SHP77 (cell line): ENCODE data around the gene RNF182.
"Not testable (repeated sequence)": the region's sequence is repeated elsewhere in the genome, so short reads cannot be mapped to it uniquely, and the experiment has no call there.

Source experiments
- DNase-seq, 2 experiments: peaks; one replicate each; lab custom pipeline; 2025; lab: John Stamatoyannopoulos, UW

The RNF182 gene

DNA sequence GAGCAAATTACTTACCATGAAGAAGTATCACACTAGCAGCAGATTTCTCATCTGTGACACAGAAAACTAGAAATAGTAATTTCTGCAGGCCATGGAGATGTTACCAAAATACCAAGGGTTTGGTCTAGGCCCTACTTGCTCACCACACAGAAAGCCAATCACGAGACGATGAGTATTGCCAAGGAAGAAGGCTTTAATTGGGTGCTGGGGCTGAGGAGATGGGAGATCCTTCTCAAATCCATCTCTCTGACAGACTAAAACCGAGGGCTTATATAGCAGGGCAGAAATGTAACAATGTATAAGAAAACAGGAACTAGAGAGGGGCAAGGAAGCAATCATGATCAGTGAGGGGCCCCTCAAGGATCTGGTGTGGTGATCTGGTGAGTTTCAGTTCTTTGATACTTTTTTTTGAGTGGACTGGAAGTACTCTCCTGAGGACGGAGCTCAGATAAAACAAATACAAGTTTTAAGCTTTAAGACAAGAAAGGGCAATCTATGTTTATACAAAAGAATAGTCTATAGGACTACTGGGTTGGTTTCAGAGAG lies 40.9 kb downstream of the RNF182 start:
- no peak for DNase-seq

DNA sequence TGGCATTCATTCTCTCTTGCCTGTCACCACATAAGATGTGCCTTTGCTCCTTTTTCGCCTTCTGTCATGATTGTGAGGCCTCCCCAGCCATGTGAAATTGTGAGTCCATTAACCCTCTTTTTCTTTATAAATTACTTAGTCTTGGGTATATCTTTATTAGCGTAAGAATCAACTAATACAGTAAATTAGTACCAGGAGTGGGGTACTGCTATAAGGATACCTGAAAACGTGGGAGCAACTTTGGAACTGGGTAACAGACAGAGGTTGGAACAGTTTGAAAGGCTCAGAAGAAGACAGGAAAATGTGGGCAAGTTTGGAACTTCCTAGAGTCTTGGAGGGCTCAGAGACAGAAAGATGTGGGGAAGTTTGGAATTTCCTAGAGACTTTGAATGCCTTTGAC lies 46.6 kb downstream of the RNF182 start:
- no peak for DNase-seq

DNA sequence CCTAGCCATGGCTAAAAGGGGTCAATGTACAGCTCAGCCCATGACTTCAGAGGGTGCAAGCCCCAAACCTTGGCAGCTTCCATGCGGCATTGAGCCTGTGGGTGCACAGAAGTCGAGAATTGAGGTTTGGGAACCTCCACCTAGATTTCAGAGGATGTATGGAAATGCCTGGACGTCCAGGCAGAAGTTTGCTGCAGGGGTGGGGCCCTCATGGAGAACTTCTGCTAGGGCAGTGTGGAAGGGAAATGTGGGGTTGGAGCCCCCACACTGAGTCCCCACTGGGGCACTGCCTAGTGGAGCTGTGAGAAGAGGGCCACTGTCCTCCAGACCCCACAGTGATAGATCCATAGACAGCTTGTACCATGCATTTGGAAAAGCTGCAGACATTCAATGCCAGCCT lies 47.9 kb downstream of the RNF182 start:
- not testable (repeated sequence) for DNase-seq

DNA sequence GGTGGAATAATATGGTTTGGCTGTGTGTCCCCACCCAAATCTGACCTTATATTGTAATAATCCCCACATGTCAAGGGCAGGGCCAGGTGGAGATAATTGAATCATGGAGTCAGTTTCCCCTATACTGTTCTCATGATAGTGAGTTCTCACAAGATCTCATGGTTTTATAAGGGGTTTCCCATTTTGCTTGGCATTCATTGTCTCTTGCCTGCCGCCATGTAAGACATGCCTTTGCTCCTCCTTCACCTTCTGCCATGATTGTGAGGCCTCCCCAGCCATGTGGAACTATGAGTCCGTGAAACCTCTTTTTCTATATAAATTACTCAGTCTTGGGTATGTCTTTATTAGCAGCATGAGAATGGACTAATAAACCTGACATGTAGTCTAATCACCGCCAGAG lies 48.7 kb downstream of the RNF182 start:
- DNase-seq = not testable (repeated sequence)

DNA sequence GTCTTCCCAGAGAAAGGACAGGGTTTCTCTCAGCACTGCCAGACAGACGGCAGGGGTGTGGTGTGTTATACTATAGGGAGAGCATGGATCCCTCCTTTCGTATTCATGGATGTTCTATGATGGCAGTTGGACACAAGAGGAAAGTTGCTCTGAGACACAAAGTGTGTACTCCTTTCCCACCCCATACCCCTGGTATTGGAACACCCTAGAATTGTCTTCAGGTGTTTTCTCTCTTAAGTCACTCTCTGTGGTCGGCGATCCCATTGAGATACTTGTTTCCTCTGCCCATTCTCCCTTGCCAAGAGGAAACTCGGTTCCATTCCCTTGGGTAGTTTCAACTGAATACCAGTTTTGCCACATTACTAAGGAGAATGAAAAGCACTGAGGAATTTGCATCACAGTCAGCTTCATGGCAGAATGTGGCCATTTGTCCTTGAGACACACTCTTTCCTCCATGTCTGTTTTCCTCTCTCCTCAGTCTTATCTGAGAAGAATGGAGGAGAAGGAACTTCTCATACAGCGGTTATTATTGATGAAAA lies 53.4 kb downstream of the RNF182 start:
- DNase-seq = no peak

DNA sequence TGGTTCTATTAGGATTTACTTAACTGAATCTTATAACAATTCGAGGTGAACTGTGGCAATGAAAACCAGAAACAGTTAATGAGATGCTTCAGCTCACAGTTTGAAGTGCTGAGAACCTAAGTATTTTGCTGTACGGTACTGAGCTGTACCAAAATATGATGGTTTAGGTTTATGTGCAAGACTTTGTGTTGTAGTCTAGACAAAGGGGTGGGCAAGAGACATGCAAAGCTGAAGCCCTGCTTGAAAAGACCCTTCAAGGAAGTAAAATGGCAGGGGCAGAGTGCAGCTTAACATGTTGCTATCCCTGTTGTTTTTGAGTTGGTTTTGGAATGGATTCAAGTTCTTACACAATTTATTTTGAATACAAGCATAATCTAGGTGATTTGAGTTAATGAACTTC lies 54.0 kb downstream of the RNF182 start:
- DNase-seq = no peak

DNA sequence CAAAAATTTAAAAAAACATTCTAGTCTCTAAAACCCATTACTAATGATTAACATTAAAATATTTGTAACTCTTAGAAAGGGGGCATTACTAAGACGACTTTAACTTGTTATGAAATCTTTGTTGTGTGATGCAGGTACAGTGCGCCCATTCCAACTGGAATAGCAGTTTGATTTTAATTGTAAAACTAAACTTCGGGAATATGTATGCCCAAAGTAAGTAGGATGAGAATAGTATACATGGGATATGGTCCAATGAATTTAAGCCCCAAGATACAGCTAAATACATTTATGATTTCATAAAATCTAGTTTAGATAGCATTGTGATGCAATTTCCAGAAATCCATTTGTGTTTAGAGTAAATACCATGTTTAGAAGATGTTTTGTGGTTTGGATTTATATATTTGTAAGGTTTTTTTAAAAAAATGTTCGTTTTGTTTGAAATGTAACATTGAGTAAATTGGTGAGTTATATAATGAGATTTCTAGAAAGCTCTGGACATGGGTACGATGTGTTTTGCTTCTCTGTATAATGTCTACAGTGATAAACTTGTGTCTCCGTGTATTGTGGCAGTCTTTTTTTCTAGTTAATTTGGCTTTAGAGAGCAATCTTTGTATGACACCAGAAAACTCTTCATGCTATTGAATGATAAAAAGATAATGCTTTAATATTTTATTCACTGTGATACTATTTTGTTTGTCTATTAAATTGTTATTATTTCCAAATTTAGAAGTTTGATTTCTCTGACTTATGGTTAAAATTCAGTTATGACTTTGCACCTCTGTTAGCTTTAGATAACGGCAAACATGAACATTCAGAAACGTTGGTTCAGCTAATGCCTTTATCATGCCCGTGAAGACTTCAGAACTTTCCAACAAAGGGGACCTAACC lies 54.8 kb downstream of the RNF182 start:
- no peak for DNase-seq

DNA sequence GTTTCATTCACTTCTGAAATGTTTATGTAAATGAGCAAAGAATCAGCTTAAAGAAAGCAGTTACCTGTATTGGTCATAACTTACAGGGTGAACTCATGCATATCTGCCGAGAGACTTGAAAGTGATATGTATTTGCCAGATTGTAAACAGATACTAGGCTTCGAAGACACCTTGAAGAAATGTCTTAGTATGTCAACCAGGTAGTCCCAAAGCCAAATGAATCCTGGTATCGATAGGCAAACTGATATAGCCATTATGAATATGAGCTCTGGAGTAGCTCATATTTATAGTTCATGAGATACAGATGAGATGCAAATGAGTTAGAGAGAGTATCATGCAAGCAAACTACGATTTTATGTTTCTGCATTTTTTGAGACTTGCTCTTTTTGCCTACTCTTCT lies 55.8 kb downstream of the RNF182 start:
- no peak for DNase-seq

DNA sequence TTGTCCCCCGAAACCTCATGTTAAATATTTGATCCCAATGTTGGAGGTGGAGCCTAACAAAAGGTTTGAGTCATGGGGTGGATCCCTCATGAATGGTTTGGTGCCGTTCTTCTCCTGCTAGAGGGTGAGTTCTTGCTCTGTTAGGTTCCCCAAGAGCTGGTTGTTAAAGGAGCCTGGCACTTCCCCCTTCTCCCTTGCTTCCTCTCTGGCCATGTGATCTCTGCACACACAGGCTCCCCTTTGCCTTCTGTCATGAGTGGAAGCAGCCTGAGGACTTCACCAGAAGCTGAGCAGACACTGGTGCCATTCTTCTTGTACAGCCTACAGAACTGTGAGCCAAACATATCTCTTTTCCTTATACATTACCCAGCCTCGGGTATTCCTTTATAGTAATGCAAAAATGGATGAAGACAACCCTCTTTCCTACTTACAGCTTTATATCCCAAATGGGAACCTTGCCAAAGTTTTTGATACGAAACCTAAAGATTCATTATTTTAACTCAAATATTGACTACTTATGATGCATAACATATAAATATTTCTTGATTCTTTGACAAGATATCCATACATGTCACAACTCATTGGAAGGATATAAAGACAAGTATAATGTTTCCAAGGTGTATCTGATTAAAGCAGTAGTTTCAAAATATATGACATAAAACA lies 61.0 kb downstream of the RNF182 start:
- no peak for DNase-seq

DNA sequence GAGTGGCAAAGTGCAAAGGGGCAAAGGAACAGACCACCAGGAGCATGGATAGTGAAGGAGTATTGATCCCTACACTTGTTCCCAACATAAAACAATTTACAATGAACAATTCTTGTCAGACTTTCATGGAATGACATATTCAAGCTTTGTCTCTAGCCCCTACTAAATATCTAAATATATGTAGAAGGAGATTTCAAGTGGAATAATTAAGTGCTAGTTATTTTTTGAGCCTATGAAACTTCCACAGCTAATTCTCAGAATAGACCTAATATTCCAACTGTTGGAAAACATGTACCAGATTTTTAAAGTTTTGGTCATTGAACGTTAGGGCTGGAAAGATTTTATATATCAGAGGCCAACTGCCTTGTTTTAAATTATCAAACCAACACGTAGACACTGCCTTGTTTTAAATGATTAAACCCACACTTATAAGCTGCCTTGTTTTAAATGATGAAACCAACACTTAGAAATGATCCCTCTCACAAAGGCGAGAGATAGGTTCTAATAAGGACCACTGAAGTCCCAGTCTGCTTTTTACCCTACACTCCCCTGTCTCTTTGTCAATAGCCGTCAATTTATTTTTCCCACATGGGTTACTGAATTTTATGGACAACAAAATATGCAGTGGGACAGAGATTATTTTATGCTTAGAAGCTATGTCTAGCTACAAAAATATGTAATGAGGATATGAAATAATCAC lies 62.1 kb downstream of the RNF182 start:
- no peak for DNase-seq

DNA sequence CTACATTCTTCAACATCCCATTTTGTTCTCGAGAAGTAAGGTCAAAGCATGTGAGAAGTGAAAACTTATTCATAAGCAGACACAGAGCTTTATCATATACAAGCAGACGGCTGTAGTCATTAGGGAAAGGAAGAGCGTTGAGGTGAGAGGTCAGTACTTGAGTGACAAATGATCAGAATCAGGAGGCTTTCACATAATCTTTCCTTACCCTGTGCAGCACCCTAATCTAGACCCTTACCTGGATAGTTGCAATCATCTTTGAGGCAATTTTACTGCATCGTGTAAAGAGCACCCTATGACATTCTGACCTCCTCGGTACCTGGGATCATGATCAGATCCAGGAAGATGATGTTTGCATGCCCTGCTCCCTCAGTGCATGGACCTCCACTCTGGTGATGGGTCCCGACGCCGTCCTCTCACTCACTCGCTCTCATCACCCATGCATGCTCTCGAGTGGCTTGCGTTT lies 62.7 kb downstream of the RNF182 start:
- no peak for DNase-seq

DNA sequence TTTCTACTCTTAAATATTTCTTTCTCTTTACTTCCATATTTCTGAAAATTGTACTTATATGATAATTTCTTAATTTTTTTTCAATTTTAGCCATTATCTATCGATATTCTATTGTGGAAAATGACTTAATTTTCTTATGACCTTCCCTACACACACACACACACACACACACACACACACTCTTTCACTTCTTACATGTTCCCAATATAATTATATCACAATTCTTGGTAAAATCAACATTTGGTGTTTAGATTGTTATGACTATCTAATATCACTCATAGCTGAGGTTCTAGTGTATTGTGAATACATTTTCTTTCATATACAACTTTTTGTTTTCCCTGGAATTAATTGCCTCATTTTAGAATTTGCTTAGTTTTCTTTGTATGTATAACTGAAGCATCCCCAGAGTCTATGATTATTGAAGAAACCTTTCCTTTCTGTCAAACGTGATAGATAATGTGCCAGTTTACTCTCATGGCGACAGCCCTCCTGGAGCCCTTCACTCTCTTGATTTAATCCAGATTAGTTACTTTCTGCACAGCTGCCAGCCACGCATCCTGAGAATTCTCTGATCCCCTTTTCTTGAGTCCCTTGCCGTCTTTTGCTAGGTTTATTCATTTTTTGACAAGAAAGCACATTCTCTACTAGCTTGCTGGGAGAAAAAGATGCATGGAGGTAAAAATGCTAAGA lies 63.4 kb downstream of the RNF182 start:
- no peak for DNase-seq

DNA sequence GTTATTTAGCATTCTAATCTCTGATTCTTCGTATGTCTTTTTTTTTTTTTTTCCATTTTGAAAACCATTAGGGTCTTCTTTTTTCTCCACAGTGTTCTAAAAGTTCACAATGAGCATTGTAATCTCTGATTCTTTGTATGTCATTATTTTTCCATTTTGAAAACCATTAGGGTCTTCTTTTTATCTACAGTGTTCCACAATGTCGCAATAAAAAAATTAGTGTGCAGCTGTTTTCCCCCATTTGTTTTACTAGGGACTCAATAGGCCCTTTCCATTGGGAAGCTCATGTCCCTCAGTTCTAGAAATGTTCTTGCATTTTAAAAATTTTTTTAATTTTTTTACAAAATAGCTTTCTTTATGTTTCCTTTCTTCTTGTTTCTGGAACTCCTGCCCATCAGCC lies 64.2 kb downstream of the RNF182 start:
- DNase-seq = no peak

DNA sequence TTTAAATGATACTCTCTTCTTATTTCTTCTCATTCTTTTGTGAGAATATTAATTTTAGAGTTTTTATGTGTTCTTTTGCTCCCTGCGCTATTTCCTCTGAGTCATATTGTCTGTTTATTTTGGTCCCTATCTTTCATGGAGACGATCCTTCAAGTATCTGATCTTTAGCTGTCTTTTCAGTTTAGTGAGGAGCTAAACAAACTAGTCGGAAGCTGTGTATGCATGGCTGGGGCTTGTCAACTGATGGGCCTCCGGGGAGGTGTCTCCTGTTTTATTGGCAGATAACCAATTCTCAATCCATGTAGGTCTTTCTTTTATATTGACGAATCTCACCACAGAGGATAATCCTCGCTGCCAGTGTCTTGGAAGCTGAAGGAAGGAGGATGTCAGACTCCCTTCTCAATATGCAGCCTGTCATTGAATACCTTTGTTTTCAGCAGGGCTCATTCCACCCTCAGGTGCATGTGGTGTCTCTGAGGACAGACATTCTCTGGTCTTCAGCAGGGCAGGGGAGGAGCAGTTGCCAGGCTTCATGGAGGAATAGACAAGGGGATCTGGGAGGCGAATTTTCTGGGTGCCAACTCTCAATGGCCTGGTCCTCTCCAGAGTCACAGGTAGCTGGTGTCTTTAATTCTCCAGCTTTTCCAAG lies 64.9 kb downstream of the RNF182 start:
- DNase-seq = no peak

DNA sequence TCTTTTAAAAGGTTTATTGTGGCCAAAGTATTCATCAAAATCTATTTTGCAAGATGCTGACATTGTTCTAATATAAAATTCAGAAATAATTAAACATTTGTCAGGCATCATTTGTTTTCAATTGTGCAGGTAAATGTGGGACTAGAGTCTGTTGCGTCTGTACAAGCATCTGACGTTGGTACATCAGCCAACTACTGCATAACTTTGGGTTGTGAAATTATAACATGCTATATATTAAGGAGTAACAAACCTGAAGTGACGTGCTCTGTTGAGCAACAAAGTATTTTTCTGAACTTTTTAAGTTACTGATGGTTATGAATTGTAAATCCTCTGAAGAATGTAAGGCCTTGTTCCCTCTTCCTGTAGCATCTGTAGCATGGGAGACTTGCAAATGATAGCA lies 66.0 kb downstream of the RNF182 start:
- no peak for DNase-seq

DNA sequence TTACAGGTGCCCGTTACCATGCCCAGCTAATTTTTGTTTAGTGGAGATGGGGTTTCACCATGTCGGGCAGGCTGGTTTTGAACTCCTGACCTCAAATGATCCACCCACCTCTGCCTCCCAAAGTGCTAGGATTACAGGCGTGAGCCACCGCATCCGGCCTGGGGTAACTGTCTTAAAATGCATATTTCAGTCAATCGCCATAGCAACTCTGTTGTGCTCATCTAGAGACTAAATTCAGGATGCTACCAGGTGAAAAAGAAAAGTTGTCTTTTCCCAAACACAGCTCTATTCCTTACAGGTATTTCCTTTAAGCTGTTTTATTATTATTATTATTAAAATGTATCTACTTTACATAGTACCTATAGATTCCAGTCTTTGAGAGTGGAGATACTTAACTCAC lies 66.6 kb downstream of the RNF182 start:
- no peak for DNase-seq

DNA sequence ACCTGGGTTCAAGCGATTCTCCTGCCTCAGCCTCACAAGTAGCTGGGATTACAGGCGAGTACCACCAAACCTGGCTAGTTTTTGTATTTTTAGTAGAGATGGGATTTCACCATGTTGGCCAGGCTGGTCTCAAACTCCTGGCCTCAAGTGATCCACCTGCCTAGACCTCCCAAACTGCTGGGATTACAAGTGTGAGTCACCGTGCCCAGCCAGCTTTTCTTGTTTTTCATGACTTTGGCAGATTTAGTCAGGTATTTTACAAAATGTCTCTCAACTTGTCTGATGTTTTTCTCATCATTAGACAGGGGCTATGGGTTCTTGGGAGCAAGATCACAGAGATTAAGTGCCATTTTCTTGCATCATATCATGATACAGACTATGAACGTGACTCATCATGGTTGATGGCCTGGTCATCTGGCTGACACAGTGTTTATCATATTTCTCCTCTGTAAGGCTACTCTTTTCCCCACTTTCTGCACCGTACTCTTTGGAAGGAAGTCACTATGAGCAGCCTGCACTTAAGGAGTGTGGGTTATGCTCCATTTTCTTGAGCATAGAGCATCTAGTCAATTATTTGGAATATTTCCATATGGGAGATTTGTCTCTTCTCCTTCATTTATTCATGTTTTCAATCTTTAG lies 67.8 kb downstream of the RNF182 start:
- no peak for DNase-seq

DNA sequence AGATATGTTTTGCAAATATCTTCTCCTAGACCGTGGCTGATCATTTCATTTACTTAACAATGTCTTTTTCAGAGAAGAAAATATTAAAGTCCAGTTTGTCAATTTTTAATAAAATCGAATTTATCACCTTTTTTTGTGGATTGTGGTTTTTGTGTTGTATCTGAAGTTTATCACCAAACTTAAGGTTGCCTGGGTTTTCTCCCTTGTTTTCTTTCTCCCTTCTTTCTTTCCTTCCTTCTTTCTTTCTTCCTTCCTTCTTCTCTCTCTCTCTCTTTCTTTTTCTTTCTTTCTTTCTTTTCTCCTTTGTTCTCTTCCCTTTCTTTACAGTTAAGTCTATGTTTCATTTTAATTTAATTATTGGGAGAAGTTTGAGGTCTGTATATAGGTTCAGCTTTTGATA lies 68.7 kb downstream of the RNF182 start:
- no peak for DNase-seq

DNA sequence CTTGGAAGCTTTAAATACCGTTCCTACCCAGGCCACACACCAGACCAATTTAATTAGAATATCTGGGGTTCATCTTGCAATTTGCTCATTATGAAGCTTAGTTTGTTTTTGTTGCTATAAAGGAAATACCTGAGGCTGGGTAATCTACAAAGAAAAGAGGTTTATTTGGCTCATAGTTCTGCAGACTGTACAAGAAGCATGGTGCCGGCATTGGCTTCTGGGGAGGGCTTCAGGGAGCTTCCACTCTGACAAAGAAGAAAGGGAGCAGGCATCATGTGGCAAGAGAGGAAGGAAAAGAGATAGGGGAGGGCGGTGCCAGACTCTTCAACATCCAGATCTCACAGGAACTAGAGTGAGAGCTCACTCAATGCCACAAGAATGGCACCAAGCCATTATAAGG lies 73.6 kb downstream of the RNF182 start:
- DNase-seq = no peak

DNA sequence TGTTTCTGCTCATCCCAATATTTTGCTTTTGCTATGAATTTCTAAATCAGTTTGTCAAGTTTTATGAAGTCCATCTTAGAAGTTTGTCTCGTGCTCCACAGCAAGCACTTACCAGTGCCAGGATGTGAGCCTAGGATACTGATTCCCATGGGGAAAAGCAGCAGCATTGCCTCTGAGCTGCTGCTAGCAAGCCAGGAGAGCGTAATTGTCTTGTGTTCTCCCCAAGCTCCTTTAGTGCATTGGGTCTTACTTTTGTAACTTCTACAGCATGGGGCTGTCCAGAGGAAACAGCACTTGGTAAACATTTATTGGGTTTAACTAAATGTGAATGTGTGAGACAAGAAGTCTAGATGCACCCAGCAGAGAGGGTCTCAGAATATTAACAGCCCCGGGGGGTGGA lies 76.1 kb downstream of the RNF182 start:
- no peak for DNase-seq
